Pulmonary artery endothelial cell (primary cell): ENCODE data around the gene THADA. TPM values are rescaled to one million over a fixed set of nuclear protein-coding genes. Genes with fewer than 3 reads are reported as not detected.

ENCODE experiments used
- DNase-seq: peaks from one replicate; pipeline ENCODE4 v3.0.0-alpha.2; 2011; ENCODE audit warnings: low read depth, low spot score
- total RNA-seq: library from RNA; depleted of rRNA; stranded (reverse); fragments of >200 nt; gene quantifications from 2 replicates; pipeline ENCODE4 v1.2.3, GENCODE V29; 2014

Gene THADA
- total RNA-seq, 1 donor from 2014 or later = 22.7 TPM

DNA sequence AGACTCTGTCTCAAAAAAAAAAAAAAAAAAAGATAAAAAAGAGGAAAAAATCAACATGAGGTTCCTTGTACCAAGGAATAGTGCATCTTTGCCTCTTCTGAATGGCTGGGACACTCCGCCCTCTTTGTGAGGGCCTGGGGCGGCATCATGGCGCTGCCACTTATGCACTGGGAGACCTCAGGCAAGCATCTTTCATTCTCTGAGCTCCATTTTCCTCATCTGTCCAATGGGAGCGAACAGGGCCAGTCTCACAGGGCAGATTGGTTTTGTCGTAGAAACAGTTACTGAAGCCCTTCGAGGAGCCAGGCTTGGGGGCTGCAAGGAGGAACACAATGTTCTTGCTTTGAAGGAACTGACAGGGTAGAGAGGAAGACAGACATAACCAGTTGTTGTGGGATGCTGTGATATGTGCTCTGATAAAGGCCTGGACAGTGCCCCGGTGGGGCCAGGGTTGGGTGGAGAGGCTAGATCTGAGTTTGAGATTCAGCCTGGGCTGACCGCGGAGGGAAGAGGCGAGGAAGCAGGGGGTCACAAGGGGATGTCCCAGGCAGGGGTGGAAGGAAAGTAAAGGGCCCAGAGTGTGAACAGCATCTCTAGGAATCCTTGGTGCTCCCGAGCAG, 383.5 kb downstream of the THADA start:
- DNase-seq = no peak

- no peak for DNase-seq
These were observed 385.2 kb downstream of the THADA start for GRCh38 chr2:43210467-43211303.

DNA sequence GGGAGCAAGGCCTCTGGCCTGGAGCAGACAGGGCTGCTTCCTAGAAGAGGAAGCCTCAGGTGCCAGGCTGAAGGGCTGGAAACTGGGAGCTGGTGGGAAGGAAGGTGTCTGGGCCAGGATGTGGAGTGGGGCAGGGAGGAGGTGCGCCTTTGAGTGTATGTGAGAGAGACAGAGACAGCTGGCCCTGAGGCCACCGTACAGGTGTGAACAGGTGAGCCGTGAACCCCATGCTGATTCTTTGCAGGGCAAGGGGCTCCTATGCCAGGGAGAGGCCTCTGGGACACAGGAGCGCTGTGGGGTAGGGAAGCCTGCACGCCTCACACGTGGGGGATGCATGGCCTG, 385.7 kb downstream of the THADA start:
- DNase-seq = no peak

DNA sequence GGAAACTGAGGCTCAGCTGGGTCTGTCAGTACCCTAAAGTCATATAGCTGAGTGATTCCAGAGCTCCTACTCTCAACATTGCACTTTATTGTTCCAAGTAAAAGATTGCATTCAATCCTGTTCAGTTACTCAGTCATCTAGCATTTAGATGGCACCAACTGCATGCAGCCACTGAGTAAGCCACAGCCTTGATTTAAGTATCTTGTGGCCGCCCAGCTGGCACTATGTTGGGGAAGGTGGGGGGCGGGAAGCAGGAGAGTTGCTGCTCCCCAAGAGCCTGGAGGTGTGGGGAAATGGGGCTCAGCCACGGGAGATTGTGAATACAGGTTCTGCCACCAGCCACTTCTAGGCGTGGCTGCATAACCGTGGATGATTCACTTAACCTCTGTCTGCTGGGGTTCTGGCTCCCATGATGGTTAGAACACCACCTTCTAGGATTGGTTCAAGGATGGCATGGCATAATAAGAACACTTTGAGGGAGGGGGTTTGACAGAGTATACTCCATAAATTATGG, 386.6 kb downstream of the THADA start:
- DNase-seq = no peak

DNA sequence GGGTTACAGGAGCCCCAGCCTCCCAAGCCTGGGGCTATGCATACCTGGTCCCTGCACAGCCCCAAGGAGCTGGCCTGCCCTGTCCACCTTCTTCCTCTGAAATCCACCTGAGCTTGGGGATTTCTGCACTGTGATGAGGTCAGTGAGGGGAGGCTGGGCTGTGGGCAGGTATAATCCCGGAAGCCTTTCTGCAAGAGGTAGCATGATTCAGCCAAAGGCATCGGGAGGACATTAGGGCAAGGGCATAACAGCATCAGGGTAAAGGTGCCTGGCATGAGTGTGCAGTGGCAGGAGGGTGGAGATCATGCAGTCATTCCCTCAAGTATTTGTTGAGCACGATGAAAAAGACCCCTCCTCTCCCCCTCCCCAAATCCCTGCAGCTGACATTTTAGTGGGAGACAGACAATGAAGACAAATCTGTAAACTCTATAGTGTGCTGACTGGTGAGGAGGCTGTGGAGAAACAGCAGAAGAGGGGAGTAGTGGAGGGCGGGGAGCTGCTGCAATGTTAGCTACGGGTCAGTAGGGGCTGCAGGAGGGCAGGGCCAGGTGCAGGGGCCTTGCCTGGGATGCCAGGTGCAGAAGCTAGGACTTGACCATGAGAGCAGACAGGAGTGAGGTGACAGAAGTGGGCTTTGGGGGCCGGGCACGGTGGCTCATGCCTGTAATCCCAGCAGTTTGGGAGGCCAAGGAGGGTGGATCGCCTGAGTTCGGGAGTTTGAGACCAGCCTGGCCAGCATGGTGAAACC, 388.1 kb downstream of the THADA start:
- DNase-seq = no peak

DNA sequence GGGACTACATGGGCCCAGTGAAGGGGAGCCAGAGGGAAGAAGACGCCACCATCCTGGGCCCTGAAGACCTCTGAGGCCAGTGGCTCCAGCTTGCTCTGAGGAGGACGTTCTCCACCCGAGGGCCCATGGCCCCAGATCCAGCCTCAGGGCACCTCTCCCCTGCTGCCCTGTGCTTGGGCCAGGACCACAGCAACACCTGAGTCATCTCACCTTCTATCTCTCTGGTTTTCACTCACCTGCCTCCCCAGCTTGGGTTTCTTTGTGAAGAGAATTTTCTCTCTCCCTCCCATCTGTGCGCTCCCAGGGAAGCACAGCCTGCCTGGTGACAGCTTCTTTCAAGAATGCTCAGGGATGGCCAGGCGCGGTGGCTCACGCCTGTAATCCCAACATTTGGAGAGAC, 389.2 kb downstream of the THADA start:
- no peak for DNase-seq

- DNase-seq = no peak
These were observed 392.5 kb downstream of the THADA start for GRCh38 chr2:43203373-43203772.

- DNase-seq = no peak
These were observed 393.5 kb downstream of the THADA start for GRCh38 chr2:43202289-43202688.

DNA sequence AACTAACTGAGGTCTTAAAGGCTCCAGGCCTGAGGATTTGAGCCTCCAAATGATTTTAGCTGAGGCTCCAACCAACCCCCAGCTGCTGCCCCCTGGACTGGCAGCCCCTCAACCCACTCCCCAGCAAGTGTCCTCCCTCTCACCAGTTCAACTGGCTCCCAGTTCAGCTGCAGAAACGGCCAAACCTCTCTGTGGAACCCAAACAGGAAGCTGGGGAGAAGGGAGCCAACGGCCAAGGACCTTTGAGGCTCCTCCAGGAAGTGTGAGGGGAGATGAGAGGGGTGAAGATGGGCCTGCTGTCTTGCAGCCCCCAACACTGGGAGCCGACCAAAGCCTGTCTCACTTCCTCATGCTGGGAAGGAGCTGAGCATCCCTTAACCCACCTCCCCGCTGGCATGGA, 394.3 kb downstream of the THADA start:
- no peak for DNase-seq

DNA sequence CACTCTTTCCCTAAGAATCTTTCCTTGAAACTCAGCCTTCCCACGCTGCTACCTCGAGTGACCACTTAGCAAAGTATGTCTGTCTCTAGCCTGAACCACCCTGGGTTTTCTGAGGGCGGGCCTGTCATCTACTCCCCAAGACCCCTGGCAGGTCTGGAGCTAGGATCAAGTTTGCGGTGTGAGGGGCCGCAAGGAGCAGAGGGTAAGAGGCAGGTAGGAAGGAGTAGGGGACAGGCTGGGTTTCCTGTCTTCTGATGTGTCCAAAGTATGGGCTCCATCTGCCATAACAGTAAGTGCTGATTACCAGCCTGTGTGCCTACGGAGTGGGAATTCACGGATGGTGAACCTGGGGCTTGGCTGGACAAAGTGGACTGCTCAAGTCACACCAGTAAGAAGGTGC, 394.8 kb downstream of the THADA start:
- DNase-seq = no peak

GRCh38 chr2:43199492-43200488, 396.0 kb downstream of the THADA start:
- DNase-seq = no peak

GRCh38 chr2:43198263-43198662, 397.6 kb downstream of the THADA start:
- no peak for DNase-seq

GRCh38 chr2:43197588-43197896, 398.3 kb downstream of the THADA start:
- DNase-seq = no peak

DNA sequence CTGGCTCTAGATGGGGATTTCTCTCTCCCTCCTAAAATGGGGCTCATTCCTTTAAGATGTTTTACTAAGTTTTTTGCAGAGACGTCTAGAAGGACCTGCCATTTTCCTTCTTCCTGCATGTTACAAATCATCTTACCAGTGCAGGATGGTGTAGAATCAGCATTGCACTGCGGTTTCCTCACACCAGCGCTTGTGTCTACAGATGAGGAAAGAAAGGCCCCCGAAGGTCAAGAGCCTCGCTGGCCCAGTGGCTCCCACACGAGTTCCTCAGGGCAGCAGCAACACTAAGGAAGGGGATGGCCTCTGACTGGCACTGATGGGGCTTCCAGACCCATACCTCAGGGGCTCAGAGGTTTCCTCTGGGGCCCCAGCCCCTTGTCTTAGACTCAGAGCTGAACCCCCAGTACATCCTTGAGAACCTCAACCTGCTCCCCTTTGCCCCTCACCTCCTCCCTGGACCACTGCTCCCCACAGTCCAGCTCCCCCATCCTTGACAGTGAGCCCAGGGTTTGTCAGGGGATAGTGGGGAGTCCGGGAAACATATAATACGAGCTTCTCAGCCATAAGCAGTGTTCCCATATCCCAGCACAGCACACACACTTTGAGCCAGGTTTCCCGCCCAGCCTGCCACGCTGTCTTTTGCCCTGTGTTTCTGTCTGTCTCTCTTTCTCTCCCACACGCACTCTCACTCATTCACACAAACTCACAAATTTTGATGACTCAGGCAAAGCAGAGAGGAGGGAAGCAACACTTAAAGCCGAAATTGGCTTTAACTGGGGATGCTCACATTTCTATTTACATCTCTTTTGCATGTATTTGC, 398.9 kb downstream of the THADA start:
- no peak for DNase-seq

GRCh38 chr2:43194121-43194869, 401.5 kb downstream of the THADA start:
- DNase-seq = no peak

- no peak for DNase-seq
These were observed 402.2 kb downstream of the THADA start for GRCh38 chr2:43193652-43194120.

GRCh38 chr2:43192744-43193651, 402.8 kb downstream of the THADA start:
- DNase-seq = no peak

GRCh38 chr2:43191947-43192516, 403.8 kb downstream of the THADA start:
- no peak for DNase-seq
